ENCODE results near the gene ACTG2.
A peak's percentile ranks its signal among the peaks of the same experiment; 100 is the strongest.
"Not testable (repeated sequence)": the region's sequence is repeated elsewhere in the genome, so short reads cannot be mapped to it uniquely, and the experiment has no call there.

The ACTG2 gene

GRCh38 chr2:73893764-73894474, 1.1 kb downstream of the ACTG2 start:
- no peak for DNase-seq (ENCODE audit: low read depth, low spot score)

- DNase-seq (ENCODE audit: low read depth, low spot score): no peak
Observed at GRCh38 chr2:73894475-73894850, 1.7 kb downstream of the ACTG2 start.

- no peak for DNase-seq (ENCODE audit: low read depth, low spot score)
Observed at GRCh38 chr2:73894877-73895276, 2.1 kb downstream of the ACTG2 start.

- no peak for DNase-seq (ENCODE audit: low read depth, low spot score)
Observed at GRCh38 chr2:73895473-73895872, 2.7 kb downstream of the ACTG2 start.

GRCh38 chr2:73896362-73897239, 3.8 kb downstream of the ACTG2 start:
- peak; percentile 94 for DNase-seq (ENCODE audit: low read depth, low spot score)

- no peak for DNase-seq (ENCODE audit: low read depth, low spot score)
Observed at GRCh38 chr2:73897240-73897583, 4.4 kb downstream of the ACTG2 start.

- peak; percentile 6 for DNase-seq (ENCODE audit: low read depth, low spot score)
Observed at GRCh38 chr2:73897934-73898333, 5.1 kb downstream of the ACTG2 start.

GRCh38 chr2:73899801-73900336, 7.1 kb downstream of the ACTG2 start:
- DNase-seq (ENCODE audit: low read depth, low spot score): no peak

- DNase-seq (ENCODE audit: low read depth, low spot score): no peak
Observed at GRCh38 chr2:73901143-73901542, 8.3 kb downstream of the ACTG2 start.

GRCh38 chr2:73902284-73902683, 9.5 kb downstream of the ACTG2 start:
- DNase-seq (ENCODE audit: low read depth, low spot score): no peak

GRCh38 chr2:73903313-73903712, 10.5 kb downstream of the ACTG2 start:
- DNase-seq (ENCODE audit: low read depth, low spot score): no peak

GRCh38 chr2:73903949-73904613, 11.3 kb downstream of the ACTG2 start:
- DNase-seq (ENCODE audit: low read depth, low spot score): not testable (repeated sequence)

GRCh38 chr2:73904952-73905351, 12.1 kb downstream of the ACTG2 start:
- DNase-seq (ENCODE audit: low read depth, low spot score): no peak

GRCh38 chr2:73906847-73907505, 14.2 kb downstream of the ACTG2 start:
- no peak for DNase-seq (ENCODE audit: low read depth, low spot score)

- DNase-seq (ENCODE audit: low read depth, low spot score): peak; percentile 49
Observed at GRCh38 chr2:73907840-73908452, 15.1 kb downstream of the ACTG2 start.

GRCh38 chr2:73908689-73909652, 16.2 kb downstream of the ACTG2 start:
- peak; percentile 76 for DNase-seq (ENCODE audit: low read depth, low spot score)

GRCh38 chr2:73910873-73911547, 18.2 kb downstream of the ACTG2 start:
- no peak for DNase-seq (ENCODE audit: low read depth, low spot score)

GRCh38 chr2:73911548-73912208, 18.9 kb downstream of the ACTG2 start:
- DNase-seq (ENCODE audit: low read depth, low spot score): no peak
